Adrenal gland (tissue), 12 donors: Measurements from ENCODE around the gene PDCD11. TPM values are rescaled to one million over a fixed set of nuclear protein-coding genes. Genes with fewer than 3 reads are reported as not detected.

Experiments used
- DNase-seq, 7 donors: peaks; one replicate each; pipeline ENCODE4 v3.0.0-alpha.2; 2019 to 2020
- H3K27ac ChIP-seq, 5 donors: fragments of 200-600 bp; sonication (generic) in 4 of 5; 1 replicate in 3 of 5; 2 replicates in 2 of 5; pipeline versions ENCODE4 v1.5.1 to v1.8.0; 2016 to 2020; ENCODE audit warnings: mild to moderate bottlenecking in 1 of 5
- H3K27me3 ChIP-seq: fragments of 200-600 bp; 2 replicates; pipeline ENCODE4 v1.8.0; 2021
- H3K36me3 ChIP-seq, 2 donors: fragments of 200-600 bp; replicated peaks in 1 of 2; 1 replicate in 1 of 2; 2 replicates in 1 of 2; pipeline versions ENCODE4 v1.5.1 to v1.8.0; 2018 to 2022
- H3K4me1 ChIP-seq, 2 donors: fragments of 200-600 bp; replicated peaks in 1 of 2; 1 replicate in 1 of 2; 2 replicates in 1 of 2; pipeline versions ENCODE4 v1.5.1 to v1.8.0; 2018 to 2021
- H3K4me3 ChIP-seq, 4 donors: fragments of 200-600 bp; sonication (generic) in 3 of 4; one replicate each; pipeline ENCODE4 v1.5.1; 2016 to 2018
- H3K9me3 ChIP-seq, 3 donors: fragments of 200-600 bp; sonication (generic) in 1 of 3; replicated peaks in 1 of 3; 1 replicate in 2 of 3; 2 replicates in 1 of 3; pipeline versions ENCODE4 v1.5.1 to v1.8.0; 2016 to 2021
- POLR2A ChIP-seq, 2 donors: fragments of 450-650 bp; IDR thresholded peaks; one replicate each; pipeline ENCODE4 v1.6.1; 2017; ENCODE audit warnings: antibody characterized with exemption in 2 of 2, mild to moderate bottlenecking in 2 of 2, moderate library complexity in 1 of 2
- WGBS, 4 donors: extraction: QIAGEN DNeasy Blood & Tissue Kit in 2 of 4; methylation state at CpG; one replicate each; pipeline versions ENCODE4 v1.1.5 to v1.1.7; 2013 to 2017; 5-methylcytosine and 5-hydroxymethylcytosine counted together
- intact Hi-C, 2 donors: fragments of 100-400 bp; cut with DNase I; formaldehyde crosslinking; loops; one replicate each; pipeline versions ENCODE4 v1.14.1 to v1.15.0; 2022 to 2023
- polyA plus RNA-seq, 3 donors: library from polyadenylated mRNA; stranded (reverse); fragments of 200-250 nt in 2 of 3; fragments of 350-450 nt in 1 of 3; fragmentation: Illumina TruSeq in 1 of 3; extraction: RNeasy Lipid Tissue Mini Kit (QIAGEN cat#74804) in 1 of 3; gene quantifications; one replicate each; pipeline ENCODE4 v1.2.3, GENCODE V29; 2013 to 2014
- total RNA-seq, 9 donors: library from RNA; depleted of rRNA in 4 of 9; stranded (reverse); fragments of >200 nt in 4 of 9; fragments of 120-200 nt in 1 of 9; fragmentation: NEBNext Ultra II Directional in 1 of 9; extraction: Animal tissue kit (Norgen Biotek cat#: 25700) in 1 of 9; gene quantifications; one replicate each; pipeline versions ENCODE4 v1.1.0 to v1.2.4, GENCODE V29; 2013 to 2023
- TF ChIP-seq, protein P1 (sequence below), 6 experiments: fragments of 450-650 bp in 4 of 6; fragments of 200-600 bp in 2 of 6; sonication (generic) in 1 of 6; IDR thresholded peaks; 1 replicate in 5 of 6; 2 replicates in 1 of 6; pipeline versions ENCODE4 v1.5.1 to v1.8.0; 2016 to 2021; ENCODE audit warnings: antibody characterized with exemption in 6 of 6, mild to moderate bottlenecking in 2 of 6, moderate library complexity in 1 of 6
- donor health status: healthy with polysubstance abuse.
- donor health status: Bipolar disorder and iron deficiency.
- donor health status: DM: yes; HTN: yes; CAD: no.
- donor health status: DM: no; HTN: no; CAD: no.
- donor health status: DM: no; HTN: no; CAD: no.
- donor health status: DM: yes; HTN: yes; CAD: no.

The PDCD11 gene
- total and polyA plus RNA-seq, 12 donors: 13.6 to 39.7 (median 21.2) TPM

- H3K27me3 ChIP-seq: no peaks in the 10 kb centered on the region
- 71 to 81% (median 75%) methylated on average over 5 to 11 of the region's 11 CpGs for WGBS, 4 donors
- intact Hi-C loops: no loop called here
- H3K9me3 ChIP-seq: no peaks in the 10 kb centered on the region
- H3K4me1 ChIP-seq: peaks cover 4 to 11% of the 10 kb centered on the region in 2 donors
- H3K36me3 ChIP-seq: no peaks in the 10 kb centered on the region
- no peak overlapping the region for H3K4me3 ChIP-seq
- H3K27ac ChIP-seq: no peak overlapping the region
- DNase-seq: no peak
- TF ChIP-seq, protein P1, sequence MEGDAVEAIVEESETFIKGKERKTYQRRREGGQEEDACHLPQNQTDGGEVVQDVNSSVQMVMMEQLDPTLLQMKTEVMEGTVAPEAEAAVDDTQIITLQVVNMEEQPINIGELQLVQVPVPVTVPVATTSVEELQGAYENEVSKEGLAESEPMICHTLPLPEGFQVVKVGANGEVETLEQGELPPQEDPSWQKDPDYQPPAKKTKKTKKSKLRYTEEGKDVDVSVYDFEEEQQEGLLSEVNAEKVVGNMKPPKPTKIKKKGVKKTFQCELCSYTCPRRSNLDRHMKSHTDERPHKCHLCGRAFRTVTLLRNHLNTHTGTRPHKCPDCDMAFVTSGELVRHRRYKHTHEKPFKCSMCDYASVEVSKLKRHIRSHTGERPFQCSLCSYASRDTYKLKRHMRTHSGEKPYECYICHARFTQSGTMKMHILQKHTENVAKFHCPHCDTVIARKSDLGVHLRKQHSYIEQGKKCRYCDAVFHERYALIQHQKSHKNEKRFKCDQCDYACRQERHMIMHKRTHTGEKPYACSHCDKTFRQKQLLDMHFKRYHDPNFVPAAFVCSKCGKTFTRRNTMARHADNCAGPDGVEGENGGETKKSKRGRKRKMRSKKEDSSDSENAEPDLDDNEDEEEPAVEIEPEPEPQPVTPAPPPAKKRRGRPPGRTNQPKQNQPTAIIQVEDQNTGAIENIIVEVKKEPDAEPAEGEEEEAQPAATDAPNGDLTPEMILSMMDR (IDR thresholded peaks at IDR 0.05): no peak
- no peak for TF ChIP-seq POLR2A (IDR thresholded peaks at IDR 0.05)
These were observed 79.8 kb downstream of the PDCD11 start for GRCh38 chr10:103476046-103476768.

- no peak for TF ChIP-seq POLR2A (IDR thresholded peaks at IDR 0.05)
- TF ChIP-seq, protein P1 (IDR thresholded peaks at IDR 0.05): no peak
- DNase-seq: no peak
- intact Hi-C loops: no loop called here
- Histone ChIP-seq H3K36me3 (no peaks in the 10 kb centered on the region), H3K4me3 (no peak overlapping the region), H3K27ac (no peak overlapping the region), H3K9me3 (no peaks in the 10 kb centered on the region), H3K4me1 (peaks cover 4 to 12% of the 10 kb centered on the region in 2 donors), H3K27me3 (no peaks in the 10 kb centered on the region)
- 85 to 95% (median 92%) methylated on average over 13 to 22 of the region's 22 CpGs for WGBS, 4 donors
These were observed 82.2 kb downstream of the PDCD11 start for GRCh38 chr10:103478671-103479070.

DNA sequence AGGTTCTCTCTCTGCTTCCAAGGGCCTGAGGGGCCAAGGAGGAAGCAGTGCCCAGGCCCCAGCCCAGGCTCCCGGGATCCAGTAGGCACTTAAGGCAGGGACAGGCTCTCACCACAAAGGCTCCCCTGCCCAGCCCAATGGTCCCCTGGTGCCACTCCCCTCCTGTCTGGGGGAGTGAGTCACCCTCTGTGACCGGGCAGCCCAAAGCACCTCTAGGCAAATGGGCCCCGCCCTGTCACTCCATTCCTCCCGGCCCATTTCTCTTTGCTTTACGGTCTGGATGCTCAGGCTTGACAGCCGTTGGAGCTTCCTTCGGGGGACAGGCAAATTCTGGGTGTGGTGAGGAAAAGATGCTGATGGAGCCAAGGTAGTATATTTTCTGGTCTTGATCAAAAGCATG, 82.7 kb downstream of the PDCD11 start, which contains the start of gene CALHM3:
TSS of gene CALHM3 (minus strand) at position 106 of the 400 bp plus-strand sequence. CDS start 208 bp downstream, outside the sequence.
- H3K4me1 ChIP-seq: peaks cover 4 to 12% of the 10 kb centered on the region in 2 donors
- DNase-seq: no peak
- no peaks in the 10 kb centered on the region for H3K36me3 ChIP-seq
- H3K4me3 ChIP-seq: no peak within 1 kb of the TSS
- WGBS, 4 donors: 63 to 73% (median 72%) methylated on average over 2 to 7 of the region's 7 CpGs
- intact Hi-C loops: no loop called here
- TF ChIP-seq, protein P1 (IDR thresholded peaks at IDR 0.05): no peak
- TF ChIP-seq POLR2A (IDR thresholded peaks at IDR 0.05): no peak
- H3K9me3 ChIP-seq: no peaks in the 10 kb centered on the region
- H3K27ac ChIP-seq: peak within 1 kb of the TSS in 1 of 5 donors; percentile 16
- H3K27me3 ChIP-seq: no peaks in the 10 kb centered on the region

- peak; percentile 80 to 91 (median 89) for DNase-seq
- H3K36me3 ChIP-seq: no peaks in the 10 kb centered on the region
- 42 to 53% (median 48%) methylated on average over 4 to 5 of the region's 5 CpGs for WGBS, 4 donors
- no peak overlapping the region for H3K4me3 ChIP-seq
- peak overlapping the region in 3 of 5 donors; percentile 13 to 53 (median 16) for H3K27ac ChIP-seq
- no peaks in the 10 kb centered on the region for H3K9me3 ChIP-seq
- no peaks in the 10 kb centered on the region for H3K27me3 ChIP-seq
- H3K4me1 ChIP-seq: peaks cover 4 to 12% of the 10 kb centered on the region in 2 donors
- no peak for TF ChIP-seq POLR2A (IDR thresholded peaks at IDR 0.05)
- TF ChIP-seq, protein P1 (IDR thresholded peaks at IDR 0.05): no peak
- intact Hi-C loops: no loop called here
These were observed 84.1 kb downstream of the PDCD11 start for GRCh38 chr10:103480521-103480920.
